ENCODE measurements around the gene MXRA8. TPM values are rescaled to one million over a fixed set of nuclear protein-coding genes. Genes with fewer than 3 reads are reported as not detected.
A peak's percentile ranks its signal among the peaks of the same experiment; 100 is the strongest.

MXRA8 gene
- total RNA-seq, 1 donor, result 249 TPM

DNA sequence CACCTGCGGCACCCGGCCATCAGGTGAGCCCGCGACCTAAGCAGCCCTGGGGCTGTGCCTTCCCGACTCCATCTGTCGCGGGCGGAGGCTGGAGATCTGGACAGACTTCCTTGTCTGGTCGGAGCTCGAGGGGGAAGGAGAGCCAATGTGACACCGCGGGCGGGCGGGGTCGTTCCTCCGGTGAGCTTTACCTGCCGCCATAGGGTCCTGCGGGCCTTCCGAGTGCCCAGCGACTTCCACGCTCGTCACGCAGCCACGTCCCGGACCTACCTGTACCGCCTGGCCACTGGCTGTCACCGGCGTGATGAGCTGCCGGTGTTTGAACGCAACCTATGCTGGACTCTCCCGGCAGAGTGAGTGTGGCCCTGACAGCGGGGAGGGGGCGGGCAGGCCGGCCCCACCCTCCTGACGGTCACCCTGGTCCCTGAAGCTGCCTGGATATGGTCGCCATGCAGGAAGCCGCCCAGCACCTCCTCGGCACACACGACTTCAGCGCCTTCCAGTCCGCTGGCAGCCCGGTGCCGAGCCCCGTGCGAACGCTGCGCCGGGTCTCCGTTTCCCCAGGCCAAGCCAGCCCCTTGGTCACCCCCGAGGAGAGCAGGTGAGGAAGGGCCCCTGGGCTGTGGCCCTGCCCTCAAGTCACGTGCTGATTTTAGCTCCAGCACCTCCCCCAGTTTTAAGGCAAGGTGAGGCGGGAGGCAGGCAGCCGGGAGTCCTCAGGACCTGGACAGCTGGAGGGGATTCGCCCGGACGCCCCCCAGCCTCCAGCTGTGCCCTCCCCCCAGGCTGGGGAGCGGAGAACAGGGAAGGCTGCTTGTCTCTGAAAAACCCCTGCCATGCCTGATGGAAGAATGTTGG is 48.9 kb downstream of the MXRA8 start:
- no peak for TF ChIP-seq CTCF (IDR thresholded peaks at IDR 0.05; ENCODE audit: insufficient read depth, low read depth, low read length)

GRCh38 chr1:1308756-1309250 is 49.6 kb downstream of the MXRA8 start:
- TF ChIP-seq CTCF (IDR thresholded peaks at IDR 0.05; ENCODE audit: insufficient read depth, low read depth, low read length), result no peak
- no peak for DNase-seq (ENCODE audit: low read depth)
- H3K4me3 ChIP-seq (ENCODE audit: low read depth, low read length), result peak overlapping the region; percentile 76

More for the DNA sequence above, 48.9 kb downstream of the MXRA8 start:
- DNase-seq (ENCODE audit: low read depth), result no peak
- H3K4me3 ChIP-seq (ENCODE audit: low read depth, low read length), result peak overlapping the region; percentile 76

DNA sequence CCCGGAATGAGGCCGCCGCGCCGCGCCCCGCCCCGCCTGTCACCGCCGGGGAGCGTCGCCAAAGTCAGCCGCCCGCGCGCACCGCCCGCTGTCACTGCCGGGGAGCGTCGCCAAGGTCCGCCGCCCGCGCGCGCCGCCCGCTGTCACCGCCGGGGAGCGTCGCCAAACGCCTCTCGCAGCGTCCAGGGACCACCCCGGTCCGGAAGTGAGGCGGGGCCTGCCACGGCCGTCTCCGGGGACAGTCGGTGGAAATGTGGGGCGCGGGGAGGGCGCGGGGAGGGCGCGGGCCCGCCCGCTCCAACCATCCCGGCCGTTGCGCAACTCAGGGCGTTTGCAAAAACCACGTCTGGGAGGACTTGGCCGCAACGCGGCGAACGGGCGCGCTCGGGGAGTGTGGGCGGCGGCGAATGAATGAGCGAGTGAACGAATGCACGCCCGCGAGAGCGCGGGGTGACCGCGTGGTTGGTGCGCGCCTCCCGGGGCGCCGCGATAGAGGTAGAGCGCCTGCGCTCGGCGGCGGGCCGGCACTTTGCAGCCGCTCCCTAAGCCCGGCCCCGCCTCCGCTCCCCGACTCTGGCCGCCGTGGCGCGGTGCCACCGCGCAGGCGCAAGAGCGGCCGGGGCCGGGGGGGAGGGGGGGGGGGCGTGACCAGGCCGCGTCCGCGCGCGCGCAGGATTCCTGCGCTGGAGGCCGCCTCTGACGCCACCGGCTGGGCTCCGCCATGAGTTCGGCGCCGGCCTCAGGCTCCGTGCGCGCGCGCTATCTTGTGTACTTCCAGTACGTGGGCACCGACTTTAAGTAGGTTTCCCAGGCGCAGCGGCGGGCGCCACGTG is 50.2 kb downstream of the MXRA8 start, which contains the start of the genes ACAP3 and PUSL1:
Gene ACAP3, minus strand, starts transcription at position 8 of the 833 bp plus-strand sequence. CDS start 115 bp downstream, outside the sequence.
Gene PUSL1, plus strand, starts transcription at position 675 of the 833 bp plus-strand sequence. Its CDS starts 47 bp downstream, at position 722.
- peak within 1 kb of the TSS; percentile 76 for H3K4me3 ChIP-seq (ENCODE audit: low read depth, low read length)
- TF ChIP-seq CTCF (IDR thresholded peaks at IDR 0.05; ENCODE audit: insufficient read depth, low read depth, low read length), result no peak
- peak; percentile 93 for DNase-seq (ENCODE audit: low read depth)

DNA sequence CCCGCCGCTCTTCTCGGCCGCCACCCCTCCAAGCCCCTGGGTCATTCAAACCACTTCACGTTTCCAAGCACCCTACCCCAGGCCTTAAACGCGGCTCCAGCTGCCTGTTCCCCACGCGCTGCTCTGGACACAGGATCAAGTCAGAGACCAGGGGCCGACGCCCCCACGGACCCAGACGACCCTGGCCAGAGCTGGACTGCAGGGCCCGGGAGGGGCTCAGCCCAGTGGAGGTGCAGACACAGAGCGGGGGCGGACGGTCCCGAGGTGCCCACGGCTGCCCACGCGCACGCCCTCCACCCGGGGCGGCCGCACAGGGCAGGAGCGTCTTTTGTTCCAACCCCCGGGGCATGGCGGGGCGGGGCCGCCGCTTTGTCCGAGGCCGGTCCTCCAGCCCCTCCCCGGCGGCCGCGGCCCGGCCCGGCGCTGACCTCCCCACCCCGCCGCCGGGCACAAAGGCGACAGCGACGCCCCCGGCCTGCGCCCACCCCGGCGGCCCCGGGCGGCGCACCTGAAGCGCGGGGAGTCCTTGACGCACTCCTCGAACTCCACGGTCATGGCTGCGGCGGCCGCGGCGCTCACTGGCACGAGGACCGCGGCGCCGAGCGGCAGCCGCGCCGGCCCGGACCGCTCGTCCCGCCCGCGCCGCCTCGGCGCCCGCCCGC is 51.0 kb downstream of the MXRA8 start:
- no peak for DNase-seq (ENCODE audit: low read depth)
- H3K4me3 ChIP-seq (ENCODE audit: low read depth, low read length), result peak overlapping the region; percentile 76
- no peak for TF ChIP-seq CTCF (IDR thresholded peaks at IDR 0.05; ENCODE audit: insufficient read depth, low read depth, low read length)

- DNase-seq (ENCODE audit: low read depth), result no peak
- peak overlapping the region; percentile 76 for H3K4me3 ChIP-seq (ENCODE audit: low read depth, low read length)
- TF ChIP-seq CTCF (IDR thresholded peaks at IDR 0.05; ENCODE audit: insufficient read depth, low read depth, low read length), result no peak
Observed at GRCh38 chr1:1306661-1307260, 51.6 kb downstream of the MXRA8 start.

All from fibroblast of villous mesenchyme (primary cell).